NCI-H1436 treated with DMSO at 0.1 percent for 48 hours (cell line): ENCODE measurements around the gene KCNA5.

ENCODE experiments used
- DNase-seq: peaks from one replicate; lab custom pipeline; 2025; lab: John Stamatoyannopoulos, UW

KCNA5 gene

DNA sequence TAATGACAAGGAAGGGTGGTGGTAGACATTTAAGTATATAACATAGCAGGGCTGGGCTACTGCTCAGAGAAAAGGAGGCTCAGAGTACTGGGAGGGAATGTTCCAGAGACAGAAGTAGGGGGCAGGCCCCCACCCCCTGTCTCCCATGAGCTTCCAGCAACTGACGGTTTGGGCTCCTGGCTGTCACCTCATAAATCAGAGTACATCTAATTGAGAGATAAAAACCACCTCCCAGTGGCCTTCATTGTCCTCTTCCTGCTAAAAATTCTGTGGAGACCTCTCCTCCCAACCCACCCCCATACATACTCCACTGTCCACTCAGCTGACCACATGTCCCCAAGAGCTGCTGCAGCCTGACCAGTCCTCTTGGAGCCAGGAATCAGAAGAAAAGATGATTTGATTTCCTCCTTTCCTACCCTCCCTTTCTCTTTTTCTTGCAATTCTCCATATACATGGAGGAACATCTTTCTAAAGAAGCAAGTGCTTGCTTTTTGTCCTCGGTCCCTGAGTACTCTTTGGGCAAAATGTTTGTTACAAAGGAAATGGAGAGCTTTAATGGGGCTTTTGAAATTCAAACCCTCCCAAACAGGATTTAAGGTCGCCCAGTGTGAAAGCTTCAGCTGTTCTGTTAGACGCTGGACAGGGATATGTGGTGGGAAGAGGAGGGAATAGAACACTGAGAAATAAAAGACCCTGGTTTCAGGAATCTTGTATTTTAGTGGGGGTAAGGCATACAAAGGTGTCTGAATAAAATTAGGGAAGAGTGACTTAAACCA is 16.4 kb upstream of the KCNA5 start:
- DNase-seq, result no peak

DNA sequence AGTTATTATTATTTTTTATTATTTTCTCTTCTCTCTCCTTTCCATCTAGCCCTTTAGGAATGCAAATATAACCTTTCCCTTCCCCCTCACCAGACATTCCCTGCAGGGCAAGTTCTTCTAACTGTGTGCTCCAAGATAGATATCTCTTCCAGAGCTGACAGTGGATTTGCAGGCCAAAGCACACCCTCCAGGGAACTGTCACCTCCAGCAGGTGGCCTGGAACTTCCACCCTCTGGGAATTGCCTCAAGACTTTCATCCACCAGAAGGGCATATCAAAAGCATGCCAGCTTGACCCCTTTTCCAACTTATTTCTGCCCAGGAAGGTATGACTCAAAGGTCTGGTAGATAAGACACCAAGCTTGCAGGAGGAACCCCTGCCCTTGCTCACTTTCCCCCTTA is 13.6 kb upstream of the KCNA5 start:
- DNase-seq, result no peak

DNA sequence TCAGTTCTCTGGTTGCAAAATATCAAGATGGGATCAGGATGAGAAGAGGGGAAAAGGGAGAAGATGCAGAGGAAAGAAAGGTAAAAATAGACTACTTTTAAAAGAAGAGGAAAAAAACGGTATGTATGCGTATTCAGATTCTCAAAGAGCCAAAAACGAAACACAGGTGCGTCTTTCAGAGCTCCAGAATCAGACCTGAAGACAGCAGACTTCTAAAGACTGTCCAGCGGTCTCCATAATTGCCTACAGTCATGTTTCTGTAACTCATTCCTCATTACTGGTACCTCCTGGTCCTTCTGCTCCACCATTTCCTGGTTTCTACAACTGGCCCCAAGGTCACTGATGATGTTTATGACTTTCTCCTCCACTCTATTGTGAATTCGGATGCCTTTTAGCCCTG is 12.4 kb upstream of the KCNA5 start:
- no peak for DNase-seq

DNA sequence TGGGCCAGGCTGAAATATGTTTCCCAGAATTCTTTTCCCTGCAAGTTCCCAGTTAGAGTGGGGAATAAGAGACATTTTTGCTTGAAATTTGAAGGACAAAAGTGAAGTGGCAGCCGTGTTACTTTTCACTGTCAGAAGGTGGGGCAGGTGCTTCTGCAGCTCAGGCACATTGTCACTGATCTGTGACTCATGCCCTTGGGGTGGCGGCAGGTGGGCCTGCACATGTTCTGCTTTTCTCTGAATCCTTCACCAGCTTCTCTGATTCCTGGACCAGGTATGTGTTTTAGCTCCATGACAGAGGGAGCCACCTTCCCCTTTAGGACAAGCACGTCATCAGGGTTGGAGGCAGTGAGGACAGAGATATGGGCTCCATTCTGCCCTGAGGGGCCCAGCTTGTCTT is 11.7 kb upstream of the KCNA5 start:
- DNase-seq, result no peak

- no peak for DNase-seq
Observed at GRCh38 chr12:5032821-5033220, 10.9 kb upstream of the KCNA5 start.

GRCh38 chr12:5033883-5034282 is 9.8 kb upstream of the KCNA5 start:
- no peak for DNase-seq

DNA sequence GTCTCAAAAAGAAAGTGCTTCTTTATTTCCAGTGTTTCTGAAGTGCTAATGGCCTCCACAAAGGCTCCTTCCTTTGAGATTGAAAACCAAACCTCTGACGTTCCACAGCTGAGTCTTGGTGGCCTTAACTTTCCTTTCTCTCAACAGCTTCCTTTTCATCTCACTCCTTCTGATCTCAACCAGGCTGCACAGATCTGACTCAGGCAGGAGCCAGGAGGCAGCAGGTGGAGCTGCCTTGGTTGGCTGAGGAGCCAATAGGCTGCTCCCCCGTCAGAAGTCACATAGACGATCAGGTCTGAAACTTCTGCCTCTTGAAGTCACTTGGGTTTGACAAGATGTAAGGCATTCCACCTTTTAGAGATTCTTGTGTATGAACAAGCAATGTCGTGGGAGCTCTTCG is 9.1 kb upstream of the KCNA5 start:
- DNase-seq, result no peak

- DNase-seq, result no peak
Observed at GRCh38 chr12:5035618-5036017, 8.1 kb upstream of the KCNA5 start.

- no peak for DNase-seq
Observed at GRCh38 chr12:5036031-5036430, 7.6 kb upstream of the KCNA5 start.

DNA sequence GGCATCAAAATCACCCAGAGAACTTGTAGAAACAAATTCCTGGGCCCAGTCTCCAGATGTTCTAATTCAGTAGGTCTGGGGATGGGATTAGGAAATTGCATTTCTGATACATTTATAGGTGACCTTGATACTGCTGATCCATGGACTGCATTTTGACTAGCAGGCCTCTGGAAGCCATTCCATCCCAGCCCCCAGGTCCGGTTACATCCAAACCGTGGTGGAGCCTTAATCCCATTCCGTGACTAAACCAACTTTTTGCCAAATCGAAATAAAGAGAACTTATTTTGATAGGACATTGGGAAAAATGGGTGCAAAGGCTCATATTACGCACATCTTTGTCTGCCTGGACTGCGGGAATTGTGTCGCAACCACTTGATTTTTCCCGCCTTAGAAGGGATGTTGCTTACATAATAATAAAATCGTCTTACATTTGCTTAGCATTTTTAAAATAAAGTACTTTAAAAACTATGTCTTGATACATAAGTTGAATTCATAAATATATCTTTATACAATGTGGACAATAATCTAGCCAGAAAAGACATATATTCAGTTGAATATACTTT is 5.8 kb upstream of the KCNA5 start:
- no peak for DNase-seq

DNA sequence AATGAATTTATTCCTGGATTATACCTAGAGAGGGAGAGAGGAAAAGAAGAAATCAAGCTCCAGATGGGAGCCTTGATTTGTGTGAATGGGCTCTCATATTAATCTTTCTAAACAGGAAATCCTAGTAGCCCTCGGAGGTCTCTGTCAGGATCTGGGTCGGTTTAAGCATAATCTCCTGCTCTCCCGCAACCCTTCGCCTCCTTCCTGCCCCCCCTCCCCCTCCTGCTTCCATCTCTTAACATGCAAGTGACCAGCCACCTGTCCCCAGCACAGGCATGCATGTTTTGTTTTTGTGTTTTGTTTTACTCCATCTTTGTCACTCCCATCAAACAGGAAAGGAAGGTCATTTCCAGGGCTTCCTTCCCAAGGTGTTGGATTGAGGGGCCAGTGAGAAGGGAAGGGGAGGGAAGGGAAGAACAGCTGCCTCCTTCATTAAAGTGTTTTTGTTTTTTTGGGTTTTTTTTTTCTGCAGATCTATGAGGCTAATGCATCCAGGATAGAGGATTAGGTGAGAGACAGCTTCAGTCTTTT is 4.8 kb upstream of the KCNA5 start:
- DNase-seq, result no peak

- DNase-seq, result no peak
Observed at GRCh38 chr12:5039815-5040214, 3.9 kb upstream of the KCNA5 start.

- no peak for DNase-seq
Observed at GRCh38 chr12:5040368-5040767, 3.3 kb upstream of the KCNA5 start.

- DNase-seq, result no peak
Observed at GRCh38 chr12:5044420-5045295, 979 bp downstream of the KCNA5 start.

DNA sequence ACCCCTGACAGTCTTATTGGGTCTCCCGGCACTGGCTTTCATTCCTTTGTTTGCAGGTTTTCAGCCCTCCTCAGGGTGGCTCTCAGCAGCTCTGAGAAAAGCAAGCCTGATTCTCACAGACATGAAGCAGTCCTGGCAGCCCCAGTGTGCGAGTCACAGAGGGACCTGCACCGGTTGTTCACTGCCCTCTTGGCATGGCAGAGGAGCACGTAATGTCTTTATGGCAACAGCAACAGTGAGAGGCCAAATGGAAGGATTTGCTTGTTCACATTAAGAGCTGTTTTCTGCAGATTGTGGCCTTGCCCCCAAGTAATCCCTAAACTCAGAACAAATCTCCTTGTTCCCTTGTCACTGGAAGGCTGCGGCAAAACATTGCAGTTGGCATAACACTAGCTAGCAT is 3.4 kb downstream of the KCNA5 start:
- DNase-seq, result no peak

- DNase-seq, result no peak
Observed at GRCh38 chr12:5047729-5048128, 4.0 kb downstream of the KCNA5 start.

- no peak for DNase-seq
Observed at GRCh38 chr12:5050542-5050941, 6.9 kb downstream of the KCNA5 start.

DNA sequence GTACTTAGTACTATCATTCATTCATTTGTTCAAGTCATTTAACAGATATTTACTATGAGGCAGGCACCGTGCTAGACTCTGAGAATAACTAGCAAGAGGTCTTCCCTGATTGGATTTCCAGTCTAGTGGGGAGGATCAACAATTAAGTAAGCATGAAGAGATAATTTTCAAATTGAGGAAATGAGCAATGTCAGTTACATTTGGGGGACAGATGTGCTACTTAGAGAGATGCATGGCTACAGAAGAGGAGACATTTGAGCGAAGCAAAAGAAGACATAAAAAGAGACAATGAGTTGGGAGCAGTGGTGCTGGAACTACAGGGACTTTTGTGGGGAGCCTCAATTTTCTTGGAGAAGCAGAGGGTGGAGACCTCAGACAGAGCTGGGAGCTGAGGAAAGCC is 7.7 kb downstream of the KCNA5 start:
- no peak for DNase-seq

- no peak for DNase-seq
Observed at GRCh38 chr12:5051913-5052312, 8.2 kb downstream of the KCNA5 start.

DNA sequence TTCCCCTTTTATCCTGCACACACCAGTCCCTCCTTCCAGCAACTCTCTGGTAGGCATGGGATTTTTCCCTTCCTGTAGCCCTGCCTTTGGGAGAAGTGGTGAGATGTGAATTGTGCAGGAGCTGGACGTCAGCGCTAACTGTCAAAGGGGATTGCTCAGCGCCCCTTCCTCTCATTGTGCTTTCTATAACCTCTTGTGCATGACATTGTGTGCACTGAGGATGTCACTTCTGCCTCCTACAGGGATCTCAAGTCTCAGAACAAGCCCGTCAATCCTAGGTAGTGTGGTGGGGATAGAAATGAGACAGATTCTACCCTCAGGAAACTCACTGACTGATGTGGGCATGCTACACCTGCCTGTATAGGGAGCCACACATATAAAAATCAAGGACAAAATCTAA is 8.7 kb downstream of the KCNA5 start:
- no peak for DNase-seq

DNA sequence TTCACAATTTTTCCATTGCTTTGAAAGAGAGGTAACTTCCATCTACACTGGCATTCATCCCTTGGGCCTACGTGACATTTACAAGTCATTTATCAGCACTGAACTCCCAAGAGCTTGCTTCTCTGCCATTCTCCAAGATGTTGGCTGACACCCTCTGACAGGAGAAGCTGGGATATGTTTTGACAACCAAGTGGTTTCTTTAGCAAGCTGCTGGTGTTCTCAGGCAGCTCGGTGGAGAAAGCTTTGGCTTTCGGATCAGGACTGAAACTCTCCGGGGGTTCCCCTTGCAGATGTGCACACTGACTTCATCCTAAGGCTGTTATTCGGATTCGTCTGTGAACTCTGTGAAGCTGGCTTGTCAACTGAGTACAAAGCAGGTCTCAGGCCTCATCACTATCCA is 15.7 kb downstream of the KCNA5 start:
- no peak for DNase-seq

GRCh38 chr12:5060958-5061357 is 17.3 kb downstream of the KCNA5 start:
- no peak for DNase-seq

- no peak for DNase-seq
Observed at GRCh38 chr12:5063149-5063548, 19.5 kb downstream of the KCNA5 start.
